Measurements from ENCODE around the gene ZNF275. TPM values are rescaled to one million over a fixed set of nuclear protein-coding genes. Genes with fewer than 3 reads are reported as not detected.
"Not testable (repeated sequence)": the region's sequence is repeated elsewhere in the genome, so short reads cannot be mapped to it uniquely, and the experiment has no call there.

ZNF275 gene
- total RNA-seq, 1 experiment from 2014 or later, result 1.8 TPM

- no peak for DNase-seq (ENCODE audit: low read depth)
Observed at GRCh38 chrX:153357877-153358276, 23.9 kb downstream of the ZNF275 start.

GRCh38 chrX:153361781-153362397 lies 27.9 kb downstream of the ZNF275 start:
- no peak for DNase-seq (ENCODE audit: low read depth)

- no peak for DNase-seq (ENCODE audit: low read depth)
Observed at GRCh38 chrX:153365670-153366069, 31.7 kb downstream of the ZNF275 start.

GRCh38 chrX:153366119-153366518 lies 32.2 kb downstream of the ZNF275 start:
- DNase-seq (ENCODE audit: low read depth), result no peak

- DNase-seq (ENCODE audit: low read depth), result no peak
Observed at GRCh38 chrX:153366878-153367538, 33.1 kb downstream of the ZNF275 start.

- DNase-seq (ENCODE audit: low read depth), result no peak
Observed at GRCh38 chrX:153370293-153371055, 36.5 kb downstream of the ZNF275 start.

- no peak for DNase-seq (ENCODE audit: low read depth)
Observed at GRCh38 chrX:153371256-153371655, 37.3 kb downstream of the ZNF275 start.

- DNase-seq (ENCODE audit: low read depth), result no peak
Observed at GRCh38 chrX:153372949-153373348, 39.0 kb downstream of the ZNF275 start.

GRCh38 chrX:153374426-153374825 lies 40.5 kb downstream of the ZNF275 start:
- no peak for DNase-seq (ENCODE audit: low read depth)

- DNase-seq (ENCODE audit: low read depth), result no peak
Observed at GRCh38 chrX:153375571-153375970, 41.6 kb downstream of the ZNF275 start.

GRCh38 chrX:153377727-153378126 lies 43.8 kb downstream of the ZNF275 start:
- DNase-seq (ENCODE audit: low read depth), result no peak

GRCh38 chrX:153378607-153379006 lies 44.7 kb downstream of the ZNF275 start:
- DNase-seq (ENCODE audit: low read depth), result no peak

- no peak for DNase-seq (ENCODE audit: low read depth)
Observed at GRCh38 chrX:153379508-153379907, 45.6 kb downstream of the ZNF275 start.

GRCh38 chrX:153379971-153380581 lies 46.1 kb downstream of the ZNF275 start:
- no peak for DNase-seq (ENCODE audit: low read depth)

- no peak for DNase-seq (ENCODE audit: low read depth)
Observed at GRCh38 chrX:153380691-153381090, 46.7 kb downstream of the ZNF275 start.

GRCh38 chrX:153381684-153382532 lies 48.0 kb downstream of the ZNF275 start:
- DNase-seq (ENCODE audit: low read depth), result peak; percentile 64

GRCh38 chrX:153382563-153383482 lies 48.9 kb downstream of the ZNF275 start:
- DNase-seq (ENCODE audit: low read depth), result no peak

- no peak for DNase-seq (ENCODE audit: low read depth)
Observed at GRCh38 chrX:153384390-153384789, 50.4 kb downstream of the ZNF275 start.

- not testable (repeated sequence) for DNase-seq (ENCODE audit: low read depth)
Observed at GRCh38 chrX:153384973-153385372, 51.0 kb downstream of the ZNF275 start.

- DNase-seq (ENCODE audit: low read depth), result no peak
Observed at GRCh38 chrX:153386097-153386496, 52.1 kb downstream of the ZNF275 start.

Measured in RPMI7951 (cell line).